Occipital lobe (tissue), 2 donors: Measurements from ENCODE around the gene CHN2. TPM values are rescaled to one million over a fixed set of nuclear protein-coding genes. Genes with fewer than 3 reads are reported as not detected.
"Not testable (repeated sequence)": the region's sequence is repeated elsewhere in the genome, so short reads cannot be mapped to it uniquely, and the experiment has no call there.

Experiments
- DNase-seq: peaks from one replicate; lab custom pipeline; 2025; lab: John Stamatoyannopoulos, UW
- total RNA-seq: library from RNA; depleted of rRNA; stranded (reverse); fragments of >200 nt; gene quantifications from one replicate; pipeline ENCODE4 v1.2.3, GENCODE V29; 2014

Gene CHN2
- total RNA-seq, 1 donor from 2014 or later: 76.3 TPM

- no peak for DNase-seq
Observed at GRCh38 chr7:29487424-29487823, 292.8 kb downstream of the CHN2 start.

GRCh38 chr7:29488203-29488970, 293.8 kb downstream of the CHN2 start:
- DNase-seq: no peak

- DNase-seq: no peak
Observed at GRCh38 chr7:29488977-29489376, 294.4 kb downstream of the CHN2 start.

- no peak for DNase-seq
Observed at GRCh38 chr7:29490094-29490607, 295.6 kb downstream of the CHN2 start.

GRCh38 chr7:29494350-29494749, 299.8 kb downstream of the CHN2 start:
- no peak for DNase-seq

GRCh38 chr7:29495653-29496052, 301.1 kb downstream of the CHN2 start:
- DNase-seq: no peak

GRCh38 chr7:29496355-29497020, 301.9 kb downstream of the CHN2 start:
- no peak for DNase-seq

GRCh38 chr7:29499932-29500331, 305.4 kb downstream of the CHN2 start:
- no peak for DNase-seq

- no peak for DNase-seq
Observed at GRCh38 chr7:29500719-29501118, 306.1 kb downstream of the CHN2 start.

- DNase-seq: no peak
Observed at GRCh38 chr7:29502133-29502532, 307.6 kb downstream of the CHN2 start.

GRCh38 chr7:29505931-29506330, 311.4 kb downstream of the CHN2 start:
- DNase-seq: no peak

- DNase-seq: no peak
Observed at GRCh38 chr7:29508608-29509007, 314.0 kb downstream of the CHN2 start.

- no peak for DNase-seq
Observed at GRCh38 chr7:29510028-29510427, 315.5 kb downstream of the CHN2 start.

- DNase-seq: no peak
Observed at GRCh38 chr7:29511337-29511736, 316.8 kb downstream of the CHN2 start.

GRCh38 chr7:29511851-29512250, 317.3 kb downstream of the CHN2 start:
- no peak for DNase-seq

- DNase-seq: no peak
Observed at GRCh38 chr7:29516491-29516890, 321.9 kb downstream of the CHN2 start.

- DNase-seq: no peak
Observed at GRCh38 chr7:29518616-29519015, 324.0 kb downstream of the CHN2 start.

GRCh38 chr7:29523728-29524127, 329.2 kb downstream of the CHN2 start:
- no peak for DNase-seq

GRCh38 chr7:29527505-29528108, 333.0 kb downstream of the CHN2 start:
- no peak for DNase-seq

GRCh38 chr7:29528526-29528925, 334.0 kb downstream of the CHN2 start:
- DNase-seq: not testable (repeated sequence)
